ENCODE measurements around the gene ACSF2.

GRCh38 chr17:50468304-50469207 is 42.5 kb downstream of the ACSF2 start, which contains the start of gene CHAD:
- TF ChIP-seq CTCF (IDR thresholded peaks at IDR 0.05; ENCODE audit: insufficient read depth, low read length, poor library complexity, severe bottlenecking) (no peak), EZH2phosphoT487 (conservative IDR thresholded peaks at IDR 0.05; ENCODE audit: low read length) (no peak)

All from SU-DHL-6 (cell line).